OCI-LY1 (cell line): ENCODE measurements around the gene ACMSD.
"Not testable (repeated sequence)": the region's sequence is repeated elsewhere in the genome, so short reads cannot be mapped to it uniquely, and the experiment has no call there.

Source experiments
- CTCF ChIP-seq: fragments of 200-600 bp; sonication (generic), shearing (Covaris generic); IDR thresholded peaks from 2 replicates; pipeline ENCODE4 v1.5.1; 2017; ENCODE audit warnings: mild to moderate bottlenecking, antibody characterized with exemption, low read length, moderate library complexity, mixed read lengths
- EZH2 ChIP-seq: fragments of 200-600 bp; sonication (generic), shearing (Covaris generic); IDR thresholded peaks from 2 replicates; pipeline ENCODE4 v1.8.0; 2017; ENCODE audit warnings: borderline replicate concordance, mixed run types, mild to moderate bottlenecking, antibody characterized with exemption, low read length, moderate library complexity, mixed read lengths

- TF ChIP-seq CTCF, EZH2: not testable (repeated sequence)
These were observed 9.2 kb downstream of the ACMSD start for GRCh38 chr2:134847582-134847981.
